ENCODE measurements around the gene NOSIP. TPM values are rescaled to one million over a fixed set of nuclear protein-coding genes. Genes with fewer than 3 reads are reported as not detected.

NOSIP gene
- total RNA-seq, 2 donors from 2014 or later = 70.6 to 75.2 TPM

DNA sequence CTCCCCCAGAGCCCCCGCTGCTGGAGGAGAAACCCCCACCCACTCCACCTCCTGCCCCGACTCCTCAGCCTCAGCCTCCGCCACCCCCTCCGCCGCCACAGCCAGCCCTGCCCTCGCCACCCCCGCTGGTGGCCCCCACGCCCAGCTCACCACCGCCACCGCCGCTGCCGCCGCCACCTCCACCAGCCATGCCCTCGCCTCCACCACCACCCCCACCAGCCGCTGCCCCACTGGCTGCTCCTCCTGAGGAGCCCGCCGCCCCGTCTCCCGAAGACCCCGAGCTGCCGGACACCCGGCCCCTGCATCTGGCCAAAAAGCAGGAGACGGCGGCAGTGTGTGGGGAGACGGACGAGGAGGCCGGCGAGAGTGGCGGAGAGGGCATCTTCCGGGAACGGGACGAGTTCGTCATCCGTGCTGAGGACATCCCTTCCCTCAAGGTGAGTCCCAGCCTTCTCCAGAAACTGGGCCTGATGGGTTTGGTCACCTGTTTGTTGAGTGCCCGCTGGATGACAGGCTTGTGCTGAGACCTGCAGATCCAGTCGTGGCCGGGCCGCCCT, 21.2 kb upstream of the NOSIP start:
- no peak for ATAC-seq
- no peak for DNase-seq (ENCODE audit: low spot score)
- Mint-ChIP-seq H3K36me3 (no peaks in the 10 kb centered on the region), H3K4me3 (no peak overlapping the region), H3K27me3 (no peaks in the 10 kb centered on the region), H3K9me3 (no peaks in the 10 kb centered on the region), H3K27ac (peak overlapping the region; percentile 62 to 82), H3K4me1 (ENCODE audit: low read depth in 2 of 2) (peaks cover 13% of the 10 kb centered on the region in 2 donors)

DNA sequence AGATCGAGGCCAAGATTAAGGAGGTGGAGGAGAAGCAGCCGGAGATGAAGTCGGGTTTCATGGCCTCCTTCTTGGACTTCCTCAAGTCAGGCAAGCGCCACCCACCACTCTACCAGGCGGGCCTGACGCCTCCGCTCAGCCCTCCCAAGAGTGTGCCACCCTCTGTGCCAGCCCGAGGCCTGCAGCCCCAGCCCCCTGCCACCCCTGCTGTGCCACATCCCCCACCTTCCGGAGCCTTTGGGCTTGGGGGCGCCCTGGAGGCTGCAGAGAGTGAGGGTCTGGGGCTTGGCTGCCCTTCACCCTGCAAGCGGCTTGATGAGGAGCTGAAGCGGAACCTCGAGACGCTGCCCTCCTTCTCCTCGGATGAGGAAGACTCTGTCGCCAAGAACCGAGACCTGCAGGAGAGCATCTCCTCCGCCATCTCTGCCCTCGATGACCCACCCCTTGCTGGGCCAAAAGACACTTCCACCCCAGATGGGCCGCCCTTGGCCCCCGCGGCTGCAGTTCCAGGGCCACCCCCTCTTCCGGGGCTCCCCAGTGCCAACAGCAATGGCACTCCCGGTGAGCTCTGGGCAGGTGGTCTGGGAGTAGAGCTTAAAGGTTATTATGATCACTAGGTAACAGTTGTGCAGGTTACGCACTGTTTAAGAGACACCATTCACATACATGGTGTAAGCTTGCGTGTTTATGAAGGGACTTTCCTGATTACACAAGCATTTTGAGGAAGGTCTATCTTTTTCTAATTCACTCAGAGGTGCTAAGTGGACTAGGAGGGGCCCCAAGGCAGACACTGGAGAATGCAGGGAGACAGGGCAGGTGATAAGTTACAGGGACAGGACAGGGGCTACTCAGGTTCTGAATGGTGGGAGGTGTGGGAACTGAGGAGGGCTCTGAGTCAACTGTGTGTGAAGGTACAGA, 19.3 kb upstream of the NOSIP start:
- Mint-ChIP-seq H3K9me3 (no peaks in the 10 kb centered on the region), H3K4me3 (peak overlapping the region; percentile 15), H3K27ac (peak overlapping the region; percentile 62 to 82), H3K4me1 (ENCODE audit: low read depth in 2 of 2) (peaks cover 13% of the 10 kb centered on the region in 2 donors), H3K36me3 (no peaks in the 10 kb centered on the region), H3K27me3 (no peaks in the 10 kb centered on the region)
- DNase-seq (ENCODE audit: low spot score) = no peak
- ATAC-seq = peak; percentile 61 to 88

DNA sequence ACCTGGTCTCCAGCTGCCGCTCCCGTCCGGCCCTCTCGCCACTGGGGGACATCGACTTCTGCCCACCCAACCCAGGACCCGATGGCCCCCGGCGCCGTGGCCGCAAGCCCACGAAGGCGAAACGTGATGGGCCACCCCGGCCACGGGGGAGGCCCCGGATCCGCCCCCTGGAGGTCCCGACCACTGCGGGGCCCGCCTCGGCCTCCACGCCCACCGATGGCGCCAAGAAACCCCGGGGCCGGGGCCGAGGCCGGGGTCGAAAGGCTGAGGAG, 17.3 kb upstream of the NOSIP start:
- Mint-ChIP-seq H3K27ac (no peak overlapping the region), H3K36me3 (peaks cover 10% of the 10 kb centered on the region), H3K4me3 (no peak overlapping the region), H3K4me1 (ENCODE audit: low read depth in 2 of 2) (peaks cover 28 to 32% of the 10 kb centered on the region in 2 donors), H3K9me3 (no peaks in the 10 kb centered on the region), H3K27me3 (no peaks in the 10 kb centered on the region)
- DNase-seq (ENCODE audit: low spot score) (no peak), ATAC-seq (no peak)

DNA sequence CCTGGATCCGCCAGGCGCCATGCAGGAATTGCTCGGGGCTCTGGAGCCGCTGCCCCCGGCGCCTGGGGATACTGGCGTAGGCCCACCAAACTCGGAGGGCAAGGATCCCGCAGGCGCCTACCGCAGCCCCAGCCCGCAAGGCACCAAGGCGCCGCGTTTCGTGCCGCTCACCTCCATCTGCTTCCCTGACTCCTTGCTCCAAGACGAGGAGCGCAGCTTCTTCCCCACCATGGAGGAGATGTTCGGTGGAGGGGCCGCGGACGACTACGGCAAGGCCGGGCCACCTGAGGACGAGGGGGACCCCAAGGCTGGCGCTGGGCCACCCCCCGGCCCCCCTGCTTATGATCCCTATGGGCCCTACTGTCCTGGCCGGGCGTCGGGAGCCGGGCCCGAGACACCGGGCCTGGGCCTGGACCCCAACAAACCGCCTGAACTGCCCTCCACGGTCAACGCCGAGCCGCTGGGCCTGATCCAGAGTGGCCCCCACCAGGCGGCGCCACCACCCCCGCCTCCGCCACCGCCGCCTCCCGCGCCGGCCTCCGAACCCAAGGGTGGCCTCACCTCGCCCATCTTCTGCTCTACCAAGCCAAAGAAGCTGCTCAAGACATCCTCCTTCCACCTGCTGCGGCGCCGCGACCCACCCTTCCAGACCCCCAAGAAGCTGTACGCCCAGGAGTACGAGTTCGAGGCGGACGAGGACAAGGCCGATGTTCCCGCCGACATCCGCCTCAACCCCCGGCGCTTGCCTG, 16.8 kb upstream of the NOSIP start:
- H3K9me3 Mint-ChIP-seq = no peaks in the 10 kb centered on the region
- H3K4me1 Mint-ChIP-seq (ENCODE audit: low read depth in 2 of 2) = peaks cover 33 to 36% of the 10 kb centered on the region in 2 donors
- no peaks in the 10 kb centered on the region for H3K27me3 Mint-ChIP-seq
- peaks cover 10% of the 10 kb centered on the region for H3K36me3 Mint-ChIP-seq
- no peak for DNase-seq (ENCODE audit: low spot score)
- no peak for ATAC-seq
- H3K27ac Mint-ChIP-seq = no peak overlapping the region
- no peak overlapping the region for H3K4me3 Mint-ChIP-seq

DNA sequence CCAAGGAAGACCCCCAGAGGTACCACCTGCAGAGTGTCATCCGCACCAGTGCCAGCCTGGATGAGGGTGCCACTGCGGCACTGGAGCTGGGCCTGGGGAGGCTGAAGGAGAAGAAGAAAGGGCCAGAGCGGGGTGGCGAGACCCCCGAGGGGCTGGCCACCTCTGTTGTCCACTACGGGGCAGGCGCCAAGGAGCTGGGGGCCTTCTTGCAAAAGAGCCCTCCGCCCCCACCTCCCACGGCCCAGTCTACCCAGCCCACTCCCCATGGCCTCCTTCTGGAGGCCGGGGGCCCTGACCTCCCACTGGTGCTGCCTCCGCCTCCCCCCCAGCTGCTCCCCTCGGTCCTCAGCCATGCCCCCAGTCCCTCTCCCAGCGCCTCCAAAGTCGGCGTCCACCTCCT, 16.1 kb upstream of the NOSIP start:
- H3K27me3 Mint-ChIP-seq = no peaks in the 10 kb centered on the region
- H3K27ac Mint-ChIP-seq = no peak overlapping the region
- H3K4me1 Mint-ChIP-seq (ENCODE audit: low read depth in 2 of 2) = peaks cover 34 to 36% of the 10 kb centered on the region in 2 donors
- DNase-seq (ENCODE audit: low spot score) = no peak
- H3K36me3 Mint-ChIP-seq = peaks cover 10% of the 10 kb centered on the region
- H3K9me3 Mint-ChIP-seq = no peaks in the 10 kb centered on the region
- ATAC-seq = no peak
- no peak overlapping the region for H3K4me3 Mint-ChIP-seq

DNA sequence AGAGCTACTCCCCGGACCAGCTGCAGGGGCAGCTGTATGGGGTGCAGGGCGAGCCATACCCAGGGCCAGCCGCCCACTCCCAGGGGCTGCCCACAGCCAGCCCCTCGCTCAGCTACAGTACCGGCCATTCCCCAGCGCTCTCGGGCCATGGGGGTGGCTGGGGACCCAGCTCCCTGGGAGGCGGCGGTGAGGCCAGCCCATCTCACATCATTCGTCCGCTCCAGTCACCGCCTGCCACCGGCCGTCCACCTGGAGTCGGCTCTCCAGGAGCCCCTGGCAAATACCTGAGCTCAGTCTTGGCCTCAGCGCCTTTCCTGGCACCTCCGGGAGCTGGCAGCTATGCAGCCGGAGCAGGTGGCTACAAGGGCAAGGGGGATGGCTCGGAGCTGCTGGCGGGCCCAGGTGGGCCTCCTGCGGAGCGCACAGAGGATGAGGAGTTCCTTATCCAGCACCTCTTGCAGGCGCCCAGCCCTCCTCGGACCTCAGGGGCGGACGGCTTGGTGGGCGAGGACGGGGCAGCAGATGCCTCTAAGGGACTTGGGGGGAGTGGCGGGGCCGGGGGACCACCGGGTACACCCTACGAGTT, 15.6 kb upstream of the NOSIP start:
- Mint-ChIP-seq H3K4me1 (ENCODE audit: low read depth in 2 of 2) (peaks cover 31 to 33% of the 10 kb centered on the region in 2 donors), H3K9me3 (no peaks in the 10 kb centered on the region), H3K27me3 (no peaks in the 10 kb centered on the region), H3K27ac (no peak overlapping the region), H3K36me3 (peaks cover 10% of the 10 kb centered on the region), H3K4me3 (no peak overlapping the region)
- ATAC-seq = no peak
- DNase-seq (ENCODE audit: low spot score) = no peak

DNA sequence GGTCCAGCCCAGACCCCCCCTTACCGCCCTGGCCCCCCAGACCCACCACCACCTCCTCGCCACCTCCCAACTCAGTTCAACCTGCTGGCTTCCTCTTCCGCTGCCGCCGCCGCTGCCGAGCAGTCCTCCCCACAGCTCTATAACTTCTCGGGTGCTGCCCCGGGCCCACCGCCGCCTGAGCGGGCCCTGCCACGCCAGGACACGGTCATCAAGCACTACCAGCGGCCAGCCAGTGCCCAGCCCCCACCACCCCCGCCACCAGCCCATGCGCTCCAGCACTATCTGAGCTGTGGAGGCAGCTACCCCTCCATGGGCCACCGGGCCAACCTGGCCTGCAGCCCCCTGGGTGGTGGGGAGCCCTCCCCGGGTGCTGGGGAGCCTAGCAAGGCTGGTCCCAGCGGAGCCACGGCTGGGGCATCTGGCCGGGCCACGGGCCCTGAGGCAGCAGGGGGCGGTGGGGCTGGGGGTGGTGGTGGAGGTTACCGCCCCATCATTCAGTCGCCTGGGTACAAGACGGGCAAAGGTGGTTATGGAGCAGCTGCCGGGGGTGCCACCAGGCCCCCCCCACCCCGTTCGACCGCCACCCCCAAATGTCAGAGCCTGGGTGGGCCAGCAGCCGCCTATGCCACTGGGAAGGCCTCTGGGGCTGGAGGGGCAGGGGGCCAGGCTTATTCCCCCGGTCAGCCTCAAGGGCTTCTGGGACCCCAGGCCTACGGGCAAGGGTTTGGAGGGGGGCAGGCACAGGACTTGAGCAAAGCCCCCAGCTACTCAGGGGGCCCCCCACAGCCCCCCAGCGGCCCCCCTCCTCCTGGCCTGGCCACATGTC, 14.8 kb upstream of the NOSIP start:
- H3K27me3 Mint-ChIP-seq = no peaks in the 10 kb centered on the region
- no peaks in the 10 kb centered on the region for H3K9me3 Mint-ChIP-seq
- peaks cover 29 to 31% of the 10 kb centered on the region in 2 donors for H3K4me1 Mint-ChIP-seq (ENCODE audit: low read depth in 2 of 2)
- no peak overlapping the region for H3K27ac Mint-ChIP-seq
- DNase-seq (ENCODE audit: low spot score) = no peak
- H3K36me3 Mint-ChIP-seq = peaks cover 10% of the 10 kb centered on the region
- H3K4me3 Mint-ChIP-seq = peak overlapping the region; percentile 94
- no peak for ATAC-seq

DNA sequence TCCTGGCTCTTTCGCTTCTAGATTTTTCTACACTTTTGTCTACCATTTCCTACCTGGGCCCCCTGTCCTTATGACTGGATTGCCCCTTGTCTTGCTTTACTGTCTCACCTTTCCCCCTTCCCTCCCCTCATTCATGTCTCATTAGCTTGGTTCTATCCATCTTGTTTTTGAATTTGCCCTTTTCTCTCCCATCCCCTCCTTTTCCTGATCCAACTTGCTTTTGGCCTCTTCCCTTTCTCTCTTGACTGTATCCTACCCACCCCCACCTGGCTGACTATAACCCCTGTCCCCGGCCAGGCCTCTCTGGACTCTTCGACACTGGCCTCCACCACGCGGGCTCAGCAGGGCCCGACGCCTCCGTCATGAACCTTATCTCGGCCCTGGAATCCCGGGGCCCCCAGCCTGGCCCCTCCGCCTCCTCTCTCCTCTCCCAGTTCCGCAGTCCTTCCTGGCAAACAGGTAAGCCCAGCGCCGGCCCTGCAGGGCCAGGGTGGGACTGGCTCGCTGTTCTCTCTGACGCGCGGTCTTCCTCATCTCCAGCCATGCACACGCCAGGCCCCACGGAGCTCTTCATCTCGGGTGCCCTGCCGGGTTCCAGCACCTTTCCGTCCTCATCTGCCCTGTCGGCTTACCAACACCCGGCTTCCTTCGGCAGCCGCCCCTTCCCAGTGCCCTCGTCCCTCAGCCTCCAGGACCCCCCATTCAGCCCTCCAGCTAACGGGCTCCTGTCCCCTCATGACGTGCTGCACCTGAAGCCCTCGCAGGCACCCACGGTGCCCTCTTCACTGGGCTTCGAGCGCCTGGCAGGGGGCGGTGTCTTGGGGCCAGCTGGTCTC, 14.0 kb upstream of the NOSIP start:
- Mint-ChIP-seq H3K36me3 (peaks cover 10% of the 10 kb centered on the region), H3K27ac (peak overlapping the region; percentile 86 to 88), H3K27me3 (no peaks in the 10 kb centered on the region), H3K4me1 (ENCODE audit: low read depth in 2 of 2) (peaks cover 23 to 32% of the 10 kb centered on the region in 2 donors), H3K4me3 (peak overlapping the region; percentile 94), H3K9me3 (no peaks in the 10 kb centered on the region)
- no peak for DNase-seq (ENCODE audit: low spot score)
- ATAC-seq = no peak

DNA sequence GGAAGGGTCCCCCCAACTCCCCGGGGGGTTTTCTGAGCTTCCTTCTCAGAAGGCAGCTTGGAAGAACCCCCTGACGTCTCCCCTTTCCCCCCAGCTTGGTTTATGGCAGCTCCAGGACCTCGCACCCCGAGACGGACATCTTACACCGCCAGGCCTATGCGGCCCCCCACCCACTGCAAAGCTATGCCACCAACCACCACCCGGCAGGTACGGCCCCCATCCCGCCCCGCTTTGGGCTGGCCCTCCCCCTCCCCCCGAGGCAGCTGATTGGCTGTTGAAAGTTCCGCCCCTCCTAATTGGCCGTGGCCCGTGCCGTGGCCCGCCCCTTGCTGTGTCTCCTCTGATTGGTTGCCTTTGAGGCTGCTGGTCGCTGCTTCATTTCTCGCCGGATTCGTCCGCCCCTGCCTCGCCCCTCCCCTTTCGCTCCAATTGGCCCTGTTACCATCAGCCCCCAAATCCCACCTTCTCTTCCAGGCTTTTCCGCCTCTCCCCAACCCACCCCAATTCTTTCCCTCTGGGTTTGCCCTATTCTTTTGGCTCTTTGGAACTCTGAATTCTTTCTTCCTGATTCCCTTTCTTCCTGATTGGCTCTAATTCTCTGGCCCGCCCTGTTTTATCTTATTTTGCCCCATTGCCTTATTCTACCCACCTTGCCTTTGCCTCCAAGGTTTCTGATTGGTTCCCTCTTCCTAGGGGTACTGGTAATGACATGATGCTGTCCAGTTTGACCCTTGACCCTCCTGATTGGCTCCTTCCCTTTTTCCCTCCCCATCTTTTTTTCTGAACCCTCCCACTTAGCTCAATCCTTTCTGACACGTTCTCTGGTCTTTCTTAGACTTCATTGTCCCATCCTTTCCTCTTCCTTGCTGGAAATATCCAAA, 13.1 kb upstream of the NOSIP start:
- Mint-ChIP-seq H3K9me3 (no peaks in the 10 kb centered on the region), H3K27ac (peak overlapping the region; percentile 86 to 88), H3K4me1 (ENCODE audit: low read depth in 2 of 2) (peaks cover 29 to 35% of the 10 kb centered on the region in 2 donors), H3K36me3 (peaks cover 10% of the 10 kb centered on the region), H3K27me3 (no peaks in the 10 kb centered on the region), H3K4me3 (peak overlapping the region; percentile 94)
- ATAC-seq = peak; percentile 71 to 82
- DNase-seq (ENCODE audit: low spot score) = peak; percentile 94

DNA sequence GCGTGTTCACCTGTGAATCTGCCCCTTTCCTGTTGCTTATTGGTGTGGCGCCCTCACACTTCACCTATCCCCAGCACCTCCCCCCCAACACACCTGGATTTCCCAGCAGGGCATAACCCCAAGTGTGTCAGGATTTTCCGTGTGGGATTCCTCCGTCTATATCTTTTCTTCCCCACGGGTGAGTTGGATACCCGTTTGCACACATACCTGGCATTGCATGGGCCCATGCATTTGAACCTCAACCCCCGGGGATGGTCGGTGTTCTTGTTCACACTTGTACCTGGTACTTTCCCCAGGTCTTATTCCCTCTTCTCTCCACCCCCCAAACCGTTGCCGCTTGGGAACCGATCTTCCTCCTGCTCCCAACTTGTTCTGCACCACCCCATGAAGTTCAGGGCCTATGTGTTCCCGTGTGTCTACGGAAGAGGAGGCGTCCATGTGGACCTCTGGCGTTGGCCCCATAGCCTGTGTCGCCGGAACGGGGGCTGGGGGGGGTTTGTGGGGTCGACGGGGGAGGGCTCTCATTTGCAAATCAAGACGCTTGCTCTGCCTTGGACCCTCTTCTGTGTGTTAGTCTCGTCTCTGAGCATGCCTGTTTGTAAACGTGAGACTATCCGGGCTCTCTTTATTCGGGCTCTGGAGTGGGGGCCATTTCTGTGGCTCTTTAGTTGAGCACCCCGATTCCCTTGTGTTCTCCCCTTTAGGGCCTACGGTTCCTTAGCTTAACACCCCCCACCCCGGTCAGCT, 12.3 kb upstream of the NOSIP start:
- Mint-ChIP-seq H3K4me1 (ENCODE audit: low read depth in 2 of 2) (peaks cover 29 to 35% of the 10 kb centered on the region in 2 donors), H3K27me3 (no peaks in the 10 kb centered on the region), H3K27ac (peak overlapping the region; percentile 86 to 88), H3K9me3 (no peaks in the 10 kb centered on the region), H3K4me3 (peak overlapping the region; percentile 94), H3K36me3 (peaks cover 10% of the 10 kb centered on the region)
- ATAC-seq (no peak), DNase-seq (ENCODE audit: low spot score) (no peak)

DNA sequence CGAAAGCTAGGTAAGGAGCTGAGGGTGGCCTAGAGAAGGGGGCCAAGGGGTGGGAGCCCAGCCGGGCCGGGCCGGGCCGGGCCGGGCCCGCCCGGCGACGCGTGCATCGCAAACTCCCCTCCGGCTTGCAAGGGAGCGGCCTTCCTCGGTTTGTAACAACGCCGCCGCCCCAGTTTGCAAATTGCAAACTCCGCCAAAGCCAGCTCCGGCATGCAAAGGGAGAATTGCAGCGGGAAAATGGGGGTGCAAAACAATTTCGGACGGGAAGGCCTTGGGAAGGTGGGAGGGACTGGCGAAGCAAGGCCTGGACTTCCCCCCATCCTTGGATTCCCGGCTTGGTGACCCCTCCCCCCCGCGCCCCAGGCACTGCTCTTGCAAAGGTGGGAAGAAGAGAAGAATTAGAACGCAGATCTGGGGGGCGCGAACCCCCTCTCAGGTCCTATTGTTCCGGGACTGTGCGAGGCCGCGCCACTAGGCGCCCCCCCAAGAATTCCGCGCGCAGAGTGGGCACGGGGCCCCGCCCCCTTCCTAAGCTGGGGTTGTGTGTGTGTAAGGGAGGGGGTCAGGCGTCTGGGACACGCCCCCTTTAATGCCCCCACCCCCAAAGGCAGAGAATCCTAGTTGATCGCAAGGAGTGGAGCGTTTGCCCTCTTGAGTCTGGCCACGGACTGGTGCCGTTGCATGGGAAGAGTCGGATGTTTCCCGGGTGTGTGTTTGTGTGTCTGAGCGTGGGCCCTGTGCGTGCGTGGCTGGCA, 11.6 kb upstream of the NOSIP start:
- Mint-ChIP-seq H3K36me3 (peaks cover 10% of the 10 kb centered on the region), H3K27ac (peak overlapping the region; percentile 86 to 88), H3K27me3 (no peaks in the 10 kb centered on the region), H3K4me3 (peak overlapping the region; percentile 94), H3K9me3 (no peaks in the 10 kb centered on the region), H3K4me1 (ENCODE audit: low read depth in 2 of 2) (peaks cover 29 to 35% of the 10 kb centered on the region in 2 donors)
- no peak for ATAC-seq
- DNase-seq (ENCODE audit: low spot score) = no peak

Measured in natural killer cell treated with Interleukin-12 subunit alpha and Interleukin-12 subunit beta and Interleukin-15 and Interleukin-18, amount 100 ng/mL, for 72 hours (primary cell).